OCI-LY1 (cell line): Measurements from ENCODE around the gene GINS3.

Experiments used
- H2AFZ ChIP-seq: fragments of 200-600 bp; sonication (generic), shearing (Covaris generic); 2 replicates; pipeline ENCODE4 v1.6.0; 2014; ENCODE audit warnings: antibody characterized with exemption, mild to moderate bottlenecking, low read length
- H3F3A ChIP-seq: fragments of 200-600 bp; sonication (generic), shearing (Covaris generic); 2 replicates; pipeline ENCODE4 v1.6.0; 2014; ENCODE audit warnings: mild to moderate bottlenecking, antibody characterized with exemption, low read length, moderate library complexity; ENCODE audit not compliant: insufficient read depth
- H3K27ac ChIP-seq: fragments of 200-600 bp; sonication (generic); 2 replicates; pipeline ENCODE4 v1.5.1; 2014; ENCODE audit warnings: low read length, mixed run types, mild to moderate bottlenecking, low read depth; ENCODE audit not compliant: poor library complexity, severe bottlenecking
- H3K27me3 ChIP-seq: fragments of 200-600 bp; sonication (generic); 2 replicates; pipeline ENCODE4 v1.6.0; 2014; ENCODE audit warnings: antibody characterized with exemption, mild to moderate bottlenecking, low read length, moderate library complexity; ENCODE audit not compliant: insufficient read depth
- H3K36me3 ChIP-seq: fragments of 200-600 bp; sonication (generic); 2 replicates; pipeline ENCODE4 v1.6.1; 2014; ENCODE audit warnings: mild to moderate bottlenecking, antibody characterized with exemption, low read length, moderate library complexity, mixed read lengths; ENCODE audit not compliant: insufficient read depth
- H3K4me1 ChIP-seq: fragments of 200-600 bp; sonication (generic); 2 replicates; pipeline ENCODE4 v1.5.1; 2014; ENCODE audit warnings: mild to moderate bottlenecking, low read length, moderate library complexity; ENCODE audit not compliant: insufficient read depth, severe bottlenecking
- H3K4me2 ChIP-seq: fragments of 200-600 bp; sonication (generic), shearing (Covaris generic); 2 replicates; pipeline ENCODE4 v1.6.1; 2014; ENCODE audit warnings: low read length
- H3K4me3 ChIP-seq: fragments of 200-600 bp; sonication (generic); 2 replicates; pipeline ENCODE4 v1.5.1; 2014; ENCODE audit warnings: low read length, low read depth, mild to moderate bottlenecking, mixed read lengths; ENCODE audit not compliant: poor library complexity, severe bottlenecking
- H3K79me2 ChIP-seq: fragments of 200-600 bp; shearing (Covaris generic); 2 replicates; pipeline ENCODE4 v1.6.1; 2016; ENCODE audit warnings: mixed run types, low read length, mixed read lengths; ENCODE audit not compliant: insufficient read depth
- H3K9ac ChIP-seq: fragments of 200-600 bp; sonication (generic), shearing (Covaris generic); 2 replicates; pipeline ENCODE4 v1.6.1; 2014; ENCODE audit warnings: mild to moderate bottlenecking, low read length, mixed read lengths
- H3K9me2 ChIP-seq: fragments of 200-600 bp; sonication (generic), shearing (Covaris generic); 2 replicates; pipeline ENCODE4 v1.6.1; 2014; ENCODE audit warnings: low read depth, mild to moderate bottlenecking, low read length, mixed read lengths
- H3K9me3 ChIP-seq: fragments of 200-600 bp; shearing (Covaris generic); 2 replicates; pipeline ENCODE4 v1.6.1; 2014; ENCODE audit warnings: low read length, mixed read lengths
- H4K20me1 ChIP-seq: fragments of 200-600 bp; sonication (generic), shearing (Covaris generic); 2 replicates; pipeline ENCODE4 v1.6.0; 2016; ENCODE audit warnings: mild to moderate bottlenecking, low read length; ENCODE audit not compliant: insufficient read depth
- CTCF ChIP-seq: fragments of 200-600 bp; sonication (generic), shearing (Covaris generic); IDR thresholded peaks from 2 replicates; pipeline ENCODE4 v1.5.1; 2017; ENCODE audit warnings: mild to moderate bottlenecking, antibody characterized with exemption, low read length, moderate library complexity, mixed read lengths
- EZH2 ChIP-seq: fragments of 200-600 bp; sonication (generic), shearing (Covaris generic); IDR thresholded peaks from 2 replicates; pipeline ENCODE4 v1.8.0; 2017; ENCODE audit warnings: borderline replicate concordance, mixed run types, mild to moderate bottlenecking, antibody characterized with exemption, low read length, moderate library complexity, mixed read lengths

The GINS3 gene

GRCh38 chr16:58444265-58444664 is 52.0 kb downstream of the GINS3 start:
- no peak for TF ChIP-seq EZH2
- TF ChIP-seq CTCF = no peak
- H3K36me3 ChIP-seq = no peaks in the 10 kb centered on the region
- no peaks in the 10 kb centered on the region for H3F3A ChIP-seq

GRCh38 chr16:58448890-58449289 is 56.6 kb downstream of the GINS3 start:
- Histone ChIP-seq H3K79me2 (no peaks in the 10 kb centered on the region), H3K27me3 (0 out of 2 replicates have a peak, but pooled peaks cover 4% of the 10 kb centered on the region), H3K27ac (no peak overlapping the region), H3K4me1 (no peaks in the 10 kb centered on the region), H3K4me3 (no peak overlapping the region), H3K4me2 (no peak overlapping the region), H4K20me1 (no peaks in the 10 kb centered on the region), H3F3A (no peaks in the 10 kb centered on the region), H2AFZ (no peak overlapping the region), H3K36me3 (no peaks in the 10 kb centered on the region), H3K9me3 (no peaks in the 10 kb centered on the region), H3K9me2 (no peaks in the 10 kb centered on the region), H3K9ac (no peak overlapping the region)
- TF ChIP-seq EZH2 (no peak), CTCF (no peak)

More at GRCh38 chr16:58444265-58444664, 52.0 kb downstream of the GINS3 start:
- Histone ChIP-seq H3K4me2 (no peak overlapping the region), H3K9me3 (no peaks in the 10 kb centered on the region), H3K27me3 (no peaks in the 10 kb centered on the region), H3K9me2 (no peaks in the 10 kb centered on the region), H3K27ac (no peak overlapping the region), H3K4me1 (no peaks in the 10 kb centered on the region), H3K79me2 (no peaks in the 10 kb centered on the region), H3K9ac (no peak overlapping the region), H2AFZ (no peak overlapping the region), H3K4me3 (no peak overlapping the region), H4K20me1 (no peaks in the 10 kb centered on the region)

- Histone ChIP-seq H3K79me2 (no peaks in the 10 kb centered on the region), H4K20me1 (no peaks in the 10 kb centered on the region), H3K36me3 (no peaks in the 10 kb centered on the region), H3K4me1 (no peaks in the 10 kb centered on the region), H3K9me2 (no peaks in the 10 kb centered on the region), H3K27ac (no peak overlapping the region), H3K9me3 (no peaks in the 10 kb centered on the region), H3K9ac (no peak overlapping the region), H3K27me3 (0 out of 2 replicates have a peak, but pooled peaks cover 4% of the 10 kb centered on the region), H3K4me3 (no peak overlapping the region), H3K4me2 (no peak overlapping the region), H3F3A (no peaks in the 10 kb centered on the region), H2AFZ (no peak overlapping the region)
- no peak for TF ChIP-seq EZH2
- TF ChIP-seq CTCF = no peak
Measured at GRCh38 chr16:58449306-58449705, 57.0 kb downstream of the GINS3 start.
